ENCODE data around the gene UBA6.

- no peak for TF ChIP-seq CTCF (IDR thresholded peaks at IDR 0.05; ENCODE audit: borderline replicate concordance, extremely low read depth, low read length, poor library complexity, severe bottlenecking)
- TF ChIP-seq EZH2 (IDR thresholded peaks at IDR 0.05; ENCODE audit: borderline replicate concordance, low read depth, low read length, severe bottlenecking): no peak
Measured at GRCh38 chr4:67685532-67685859, 15.5 kb downstream of the UBA6 start.
